Activated B cell treated with CpG ODN at 0.5 μM for 24 hours (primary cell): ENCODE measurements around the gene SPOCK1. TPM values are rescaled to one million over a fixed set of nuclear protein-coding genes. Genes with fewer than 3 reads are reported as not detected.

Experiments used
- ATAC-seq: fragments of 200-7000 bp; cut with Tn5 transposase; one replicate; pipeline ENCODE4 v1.10.0; 2021; ENCODE audit warnings: low read depth, mild to moderate bottlenecking, moderate library complexity
- CTCF ChIA-PET: fragments of 350-600 bp; sonication (Branson Sonifier 250); formaldehyde crosslinking; loops from one replicate; lab custom pipeline; 2021; ENCODE audit warnings: antibody characterized with exemption; lab: Charles Lee
- POLR2A ChIA-PET: fragments of 350-600 bp; sonication (Branson Sonifier 250); formaldehyde crosslinking; loops from one replicate; lab custom pipeline; 2021; ENCODE audit warnings: antibody characterized with exemption; lab: Charles Lee
- DNase-seq: peaks from one replicate; pipeline ENCODE4 v3.0.0; 2022
- H3K27ac Mint-ChIP-seq: one replicate; pipeline ENCODE4 v1.8.0; 2020; ENCODE audit warnings: mixed read lengths
- H3K27me3 Mint-ChIP-seq: one replicate; pipeline ENCODE4 v1.8.0; 2021; ENCODE audit warnings: mixed read lengths
- H3K36me3 Mint-ChIP-seq: one replicate; pipeline ENCODE4 v1.8.0; 2021; ENCODE audit warnings: low read depth, mixed read lengths
- H3K4me1 Mint-ChIP-seq: one replicate; pipeline ENCODE4 v1.8.0; 2021; ENCODE audit warnings: mixed read lengths
- H3K4me3 Mint-ChIP-seq: one replicate; pipeline ENCODE4 v1.8.0; 2020; ENCODE audit warnings: mild to moderate bottlenecking, mixed read lengths
- H3K9me3 Mint-ChIP-seq: one replicate; pipeline ENCODE4 v1.8.0; 2020; ENCODE audit warnings: mixed read lengths
- intact Hi-C: fragments of 100-400 bp; cut with micrococcal nuclease; formaldehyde crosslinking; loops from one replicate; pipeline ENCODE4 v1.15.1; 2024
- total RNA-seq: library from RNA; stranded (reverse); gene quantifications from 2 replicates; pipeline ENCODE4 v1.2.3, GENCODE V29; 2022
- TF ChIP-seq, protein P1 (sequence below): fragments of 200-600 bp; IDR thresholded peaks from one replicate; pipeline ENCODE4 v1.8.0; 2022; ENCODE audit warnings: antibody characterized with exemption, mild to moderate bottlenecking

SPOCK1 gene
- total RNA-seq, 1 donor from 2014 or later: not detected

DNA sequence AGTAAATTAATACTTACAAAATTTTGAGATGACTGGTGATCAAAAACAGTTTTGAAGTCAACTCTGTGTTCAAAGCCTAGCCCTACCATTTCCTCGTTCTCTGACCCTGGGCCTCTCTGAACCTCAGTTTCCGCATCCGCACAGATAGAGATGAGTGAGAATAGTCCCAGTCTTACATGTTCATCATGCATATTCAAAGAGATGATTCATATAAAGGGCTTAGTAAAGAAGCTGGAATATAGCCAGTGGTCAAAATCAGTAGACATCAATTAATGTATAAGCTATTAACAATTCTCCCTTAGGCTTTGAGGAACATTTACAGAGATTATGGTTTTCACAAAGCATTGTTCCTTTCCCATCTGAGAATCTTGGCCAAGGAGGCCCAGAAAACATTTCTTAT is 250.6 kb downstream of the SPOCK1 start:
- no peak for DNase-seq
- no peaks in the 10 kb centered on the region for H3K36me3 Mint-ChIP-seq
- H3K4me1 Mint-ChIP-seq: no peaks in the 10 kb centered on the region
- H3K4me3 Mint-ChIP-seq: no peak overlapping the region
- ChIA-PET POLR2A (no interaction called here), CTCF (no interaction called here)
- H3K27me3 Mint-ChIP-seq: no peaks in the 10 kb centered on the region
- no peaks in the 10 kb centered on the region for H3K9me3 Mint-ChIP-seq
- TF ChIP-seq, protein P1, sequence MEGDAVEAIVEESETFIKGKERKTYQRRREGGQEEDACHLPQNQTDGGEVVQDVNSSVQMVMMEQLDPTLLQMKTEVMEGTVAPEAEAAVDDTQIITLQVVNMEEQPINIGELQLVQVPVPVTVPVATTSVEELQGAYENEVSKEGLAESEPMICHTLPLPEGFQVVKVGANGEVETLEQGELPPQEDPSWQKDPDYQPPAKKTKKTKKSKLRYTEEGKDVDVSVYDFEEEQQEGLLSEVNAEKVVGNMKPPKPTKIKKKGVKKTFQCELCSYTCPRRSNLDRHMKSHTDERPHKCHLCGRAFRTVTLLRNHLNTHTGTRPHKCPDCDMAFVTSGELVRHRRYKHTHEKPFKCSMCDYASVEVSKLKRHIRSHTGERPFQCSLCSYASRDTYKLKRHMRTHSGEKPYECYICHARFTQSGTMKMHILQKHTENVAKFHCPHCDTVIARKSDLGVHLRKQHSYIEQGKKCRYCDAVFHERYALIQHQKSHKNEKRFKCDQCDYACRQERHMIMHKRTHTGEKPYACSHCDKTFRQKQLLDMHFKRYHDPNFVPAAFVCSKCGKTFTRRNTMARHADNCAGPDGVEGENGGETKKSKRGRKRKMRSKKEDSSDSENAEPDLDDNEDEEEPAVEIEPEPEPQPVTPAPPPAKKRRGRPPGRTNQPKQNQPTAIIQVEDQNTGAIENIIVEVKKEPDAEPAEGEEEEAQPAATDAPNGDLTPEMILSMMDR: no peak
- H3K27ac Mint-ChIP-seq: no peak overlapping the region
- intact Hi-C loops: no loop called here
- ATAC-seq: no peak

GRCh38 chr5:137245438-137245837 is 253.7 kb downstream of the SPOCK1 start:
- CTCF ChIA-PET: no interaction called here
- intact Hi-C loops: no loop called here
- Mint-ChIP-seq H3K4me3 (no peak overlapping the region), H3K4me1 (no peaks in the 10 kb centered on the region), H3K9me3 (no peaks in the 10 kb centered on the region), H3K36me3 (no peaks in the 10 kb centered on the region), H3K27ac (no peak overlapping the region), H3K27me3 (no peaks in the 10 kb centered on the region)
- DNase-seq: no peak
- TF ChIP-seq, protein P1: no peak
- POLR2A ChIA-PET: no interaction called here
- ATAC-seq: no peak

DNA sequence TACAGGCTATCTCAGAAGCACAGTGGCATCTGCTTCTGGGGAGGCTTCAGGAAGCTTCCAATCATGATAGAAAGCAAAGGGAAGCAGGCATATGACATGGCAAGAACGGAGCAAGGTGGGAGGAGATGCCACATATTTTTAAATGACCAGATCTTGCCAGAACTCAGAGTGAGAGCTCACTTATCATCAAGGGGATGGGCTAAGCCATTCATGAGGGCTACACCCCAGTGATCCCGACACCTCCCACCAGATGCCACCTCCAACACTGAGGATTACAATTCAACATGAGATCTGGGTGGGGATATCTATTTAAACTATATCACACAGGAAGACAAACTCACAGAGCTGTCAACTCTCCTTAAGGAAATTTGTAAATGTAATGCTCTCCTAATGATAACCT is 258.8 kb downstream of the SPOCK1 start:
- CTCF ChIA-PET: no interaction called here
- H3K4me1 Mint-ChIP-seq: no peaks in the 10 kb centered on the region
- ATAC-seq (no peak), DNase-seq (no peak)
- no peak overlapping the region for H3K4me3 Mint-ChIP-seq
- TF ChIP-seq, protein P1: no peak
- no peaks in the 10 kb centered on the region for H3K36me3 Mint-ChIP-seq
- no peaks in the 10 kb centered on the region for H3K9me3 Mint-ChIP-seq
- no peak overlapping the region for H3K27ac Mint-ChIP-seq
- intact Hi-C loops: no loop called here
- H3K27me3 Mint-ChIP-seq: no peaks in the 10 kb centered on the region
- POLR2A ChIA-PET: no interaction called here

DNA sequence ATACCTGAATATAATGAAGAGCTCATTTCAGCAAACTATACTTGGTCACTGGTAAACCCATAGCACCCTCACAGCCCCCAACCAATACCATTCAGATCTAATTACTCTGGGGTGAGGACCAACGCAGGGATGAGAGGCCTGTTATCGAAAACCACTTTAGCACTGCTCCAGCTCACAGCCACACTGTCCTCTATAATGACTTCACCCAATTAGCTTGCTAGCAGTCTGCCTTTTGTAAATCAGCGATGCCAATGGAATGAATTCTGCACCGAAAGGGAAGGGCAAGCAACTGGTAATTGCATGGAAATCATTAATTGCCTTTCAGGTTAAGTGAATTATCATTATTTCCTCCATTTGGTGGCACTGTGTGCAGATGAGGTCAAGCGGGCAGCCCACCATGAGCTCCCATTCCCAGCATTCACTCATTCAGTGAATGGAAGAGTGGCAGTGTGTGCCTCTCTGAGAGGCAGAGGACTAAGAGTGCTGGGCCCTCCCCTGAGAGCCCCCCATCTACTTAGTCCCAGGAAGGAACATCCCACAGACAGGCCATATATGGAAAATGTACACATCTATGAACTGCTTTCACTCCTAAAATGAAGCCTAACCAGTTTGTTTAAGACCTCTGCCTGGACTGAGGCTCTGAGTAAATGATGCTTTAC is 262.1 kb downstream of the SPOCK1 start:
- H3K27me3 Mint-ChIP-seq: no peaks in the 10 kb centered on the region
- ChIA-PET CTCF (no interaction called here), POLR2A (no interaction called here)
- TF ChIP-seq, protein P1: no peak
- intact Hi-C loops: no loop called here
- H3K27ac Mint-ChIP-seq: no peak overlapping the region
- no peak for ATAC-seq
- no peak overlapping the region for H3K4me3 Mint-ChIP-seq
- H3K9me3 Mint-ChIP-seq: no peaks in the 10 kb centered on the region
- no peaks in the 10 kb centered on the region for H3K36me3 Mint-ChIP-seq
- no peaks in the 10 kb centered on the region for H3K4me1 Mint-ChIP-seq
- no peak for DNase-seq

DNA sequence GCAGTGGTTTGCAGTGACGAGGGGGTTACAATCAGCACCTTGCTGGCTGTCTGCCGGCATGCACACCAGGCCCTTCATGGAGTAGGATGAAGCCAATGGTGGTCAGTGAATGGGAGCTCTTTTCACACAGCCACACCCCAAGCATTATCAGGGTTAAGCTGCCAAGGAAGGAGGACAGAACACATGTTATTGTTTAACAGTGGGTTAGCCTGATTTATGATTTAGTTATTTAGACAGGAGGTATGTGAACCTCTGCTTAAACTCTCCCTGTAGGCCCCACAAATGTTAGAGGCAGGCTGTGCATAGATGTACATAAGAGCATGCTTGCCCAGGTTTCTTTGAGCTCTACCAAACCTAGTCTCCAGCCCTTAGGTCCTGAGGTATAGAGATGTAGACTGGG is 262.9 kb downstream of the SPOCK1 start:
- ChIA-PET POLR2A (no interaction called here), CTCF (no interaction called here)
- H3K4me1 Mint-ChIP-seq: no peaks in the 10 kb centered on the region

More for the DNA sequence above, 262.9 kb downstream of the SPOCK1 start:
- H3K9me3 Mint-ChIP-seq: no peaks in the 10 kb centered on the region
- no peak for DNase-seq
- no peaks in the 10 kb centered on the region for H3K27me3 Mint-ChIP-seq
- no peaks in the 10 kb centered on the region for H3K36me3 Mint-ChIP-seq
- H3K27ac Mint-ChIP-seq: no peak overlapping the region
- H3K4me3 Mint-ChIP-seq: no peak overlapping the region
- ATAC-seq: no peak
- TF ChIP-seq, protein P1: no peak
- intact Hi-C loops: no loop called here
